Activated naive CD4-positive, alpha-beta T cell treated with anti-CD3 and anti-CD28 coated beads, Interleukin-2, amount 50 U/mL, for 72 hours (primary cell): ENCODE data around the gene TCF7. TPM values are rescaled to one million over a fixed set of nuclear protein-coding genes. Genes with fewer than 3 reads are reported as not detected.

Source experiments
- total RNA-seq, 2 donors: library from RNA; stranded (reverse); gene quantifications; one replicate each; pipeline ENCODE4 v1.2.3, GENCODE V29; 2022

TCF7 gene
- total RNA-seq, 2 donors from 2014 or later = 93.5 to 229 TPM

Other genes starting within 250 kb of the TCF7 start
- gene C5orf15, start 146.1 kb upstream of the TCF7 start, total RNA-seq = 10 to 100 TPM; 20.6 to 28.1 TPM
- 100 to 1,000 TPM; 289 to 522 TPM for gene VDAC1, start 109.7 kb upstream of the TCF7 start, total RNA-seq
- gene SKP1, start 62.3 kb downstream of the TCF7 start, total RNA-seq = 100 to 1,000 TPM; 156 to 291 TPM
- 100 to 1,000 TPM; 133 to 148 TPM for gene PPP2CA, start 111.4 kb downstream of the TCF7 start, total RNA-seq